HCT116 (cell line): ENCODE measurements around the gene NCAPD3. TPM values are rescaled to one million over a fixed set of nuclear protein-coding genes. Genes with fewer than 3 reads are reported as not detected.

ENCODE experiments used
- ATAC-seq: fragments of 200-7000 bp; cut with Tn5 transposase; 2 replicates; pipeline ENCODE4 v1.9.1; 2020; ENCODE audit warnings: mild to moderate bottlenecking, moderate library complexity
- BruUV-seq: library from RNA; stranded (reverse); fragments of 400-500 nt; replicated peaks from 2 replicates; lab custom pipeline; 2021; lab: Mats Ljungman, UMichigan
- CTCF ChIA-PET: fragments of 300-600 bp; sonication (Branson Sonifier 250); formaldehyde crosslinking; loops from one replicate; lab custom pipeline; 2021; ENCODE audit warnings: antibody characterized with exemption; lab: Charles Lee
- POLR2A ChIA-PET: fragments of 300-600, 350-600 bp; sonication (Branson Sonifier 250); formaldehyde crosslinking; loops from one replicate; lab custom pipeline; 2021; ENCODE audit warnings: antibody characterized with exemption; lab: Charles Lee
- RAD21 ChIA-PET, 2 experiments: fragments of 300-600 bp; sonication (Branson Sonifier 250); formaldehyde crosslinking; loops; one replicate each; lab custom pipeline; 2023; ENCODE audit warnings: low total read pairs in 2 of 2; ENCODE audit not compliant: uncharacterized antibody in 2 of 2, unreplicated experiment in 2 of 2, low non-redundant PET in 1 of 2; lab: Charles Lee
- DNase-seq: peaks from one replicate; pipeline ENCODE4 v3.0.0-alpha.2; 2010; ENCODE audit warnings: low read depth, low spot score
- H2AFZ ChIP-seq: fragments of 200-600 bp; shearing (Covaris generic), sonication (generic); 2 replicates; pipeline ENCODE4 v1.6.1; 2017; ENCODE audit warnings: low read depth, mixed run types, mixed read lengths, antibody characterized with exemption, low read length; ENCODE audit not compliant: poor library complexity, severe bottlenecking
- H3K27ac ChIP-seq: 2 replicates; pipeline ENCODE4 v1.5.1; 2012; ENCODE audit warnings: low read depth, low read length
- H3K27me3 ChIP-seq: fragments of 200-600 bp; sonication (generic); 2 replicates; pipeline ENCODE4 v1.6.1; 2016; ENCODE audit warnings: mixed run types, low read length, mixed read lengths; ENCODE audit not compliant: insufficient read depth
- H3K36me3 ChIP-seq, 2 experiments: fragments of 200-500 bp in 1 of 2; fragments of 200-600 bp in 1 of 2; sonication (Bioruptor generic) in 1 of 2; sonication (generic) in 1 of 2; 2 replicates each; pipeline versions ENCODE4 v1.5.1 to v1.6.1; 2014 to 2016; ENCODE audit warnings: low read length in 2 of 2, inconsistent platforms in 1 of 2, mixed read lengths in 1 of 2, mixed run types in 1 of 2; ENCODE audit not compliant: insufficient read depth in 2 of 2, control insufficient read depth in 1 of 2
- H3K4me1 ChIP-seq, 2 experiments: fragments of 200-600 bp in 1 of 2; sonication (generic) in 1 of 2; 2 replicates each; pipeline versions ENCODE4 v1.5.1 to v1.6.1; 2012 to 2017; ENCODE audit warnings: low read length in 2 of 2, inconsistent platforms in 1 of 2, mild to moderate bottlenecking in 1 of 2, mixed read lengths in 1 of 2, mixed run types in 1 of 2, moderate library complexity in 1 of 2; ENCODE audit not compliant: insufficient read depth in 2 of 2, control insufficient read depth in 1 of 2
- H3K4me2 ChIP-seq: fragments of 200-600 bp; sonication (generic); 2 replicates; pipeline ENCODE4 v1.6.1; 2017; ENCODE audit warnings: mixed run types, low read length, mixed read lengths
- H3K4me3 ChIP-seq, 2 experiments: fragments of 200-600 bp in 1 of 2; sonication (generic) in 1 of 2; replicated peaks in 1 of 2; 2 replicates each; pipeline ENCODE4 v1.5.1; 2011 to 2016; ENCODE audit warnings: low read length in 2 of 2, control low read depth in 1 of 2, low read depth in 1 of 2, mild to moderate bottlenecking in 1 of 2, mixed read lengths in 1 of 2, mixed run types in 1 of 2
- H3K79me2 ChIP-seq: fragments of 200-600 bp; sonication (generic); 2 replicates; pipeline ENCODE4 v1.6.1; 2017; ENCODE audit warnings: mild to moderate bottlenecking, mixed run types, low read length, moderate library complexity, mixed read lengths; ENCODE audit not compliant: insufficient read depth
- H3K9ac ChIP-seq: fragments of 200-600 bp; sonication (generic); 2 replicates; pipeline ENCODE4 v1.6.1; 2016; ENCODE audit warnings: low read length, mixed read lengths
- H3K9me2 ChIP-seq: fragments of 200-600 bp; sonication (generic), shearing (Covaris generic); 2 replicates; pipeline ENCODE4 v1.6.1; 2017; ENCODE audit warnings: mixed run types, mild to moderate bottlenecking, moderate library complexity; ENCODE audit not compliant: insufficient read depth
- H3K9me3 ChIP-seq, 2 experiments: fragments of 200-500 bp in 1 of 2; fragments of 200-600 bp in 1 of 2; sonication (Bioruptor generic) in 1 of 2; sonication (generic) in 1 of 2; 2 replicates each; pipeline ENCODE4 v1.6.1; 2014 to 2017; ENCODE audit warnings: low read length in 2 of 2, mixed read lengths in 2 of 2, inconsistent platforms in 1 of 2, low read depth in 1 of 2, mild to moderate bottlenecking in 1 of 2, mixed run types in 1 of 2, moderate library complexity in 1 of 2; ENCODE audit not compliant: control insufficient read depth in 1 of 2, insufficient read depth in 1 of 2
- H4K20me1 ChIP-seq: fragments of 200-600 bp; sonication (generic), shearing (Covaris generic); 2 replicates; pipeline ENCODE4 v1.6.1; 2017; ENCODE audit warnings: mixed run types, mild to moderate bottlenecking, moderate library complexity; ENCODE audit not compliant: insufficient read depth
- ATF3 ChIP-seq: IDR thresholded peaks from 2 replicates; pipeline ENCODE4 v1.6.1; 2012
- CBX3 ChIP-seq: IDR thresholded peaks from 2 replicates; pipeline ENCODE4 v1.6.1; 2012; ENCODE audit warnings: low read depth
- CEBPB ChIP-seq: IDR thresholded peaks from 2 replicates; pipeline ENCODE4 v1.6.1; 2012; ENCODE audit warnings: low read depth
- CTCF ChIP-seq, 3 experiments: fragments of 200-600 bp in 1 of 3; sonication (generic) in 1 of 3; IDR thresholded peaks in 2 of 3; conservative IDR thresholded peaks in 1 of 3; 2 replicates each; pipeline ENCODE4 v1.5.1; 2012 to 2017; ENCODE audit warnings: low read depth in 2 of 3, low read length in 2 of 3, antibody characterized with exemption in 1 of 3, borderline replicate concordance in 1 of 3, control low read depth in 1 of 3, mild to moderate bottlenecking in 1 of 3, mixed read lengths in 1 of 3, mixed run types in 1 of 3, moderate library complexity in 1 of 3; ENCODE audit not compliant: insufficient read depth in 1 of 3
- EGR1 ChIP-seq: IDR thresholded peaks from 2 replicates; pipeline ENCODE4 v1.6.1; 2012; ENCODE audit warnings: low read depth
- ELF1 ChIP-seq: IDR thresholded peaks from 2 replicates; pipeline ENCODE4 v1.6.1; 2012; ENCODE audit warnings: low read depth, borderline replicate concordance
- EZH2phosphoT487 ChIP-seq: fragments of 200-600 bp; IDR thresholded peaks from 2 replicates; pipeline ENCODE4 v1.6.1; 2018; ENCODE audit warnings: antibody characterized with exemption, borderline replicate concordance
- FOSL1 ChIP-seq: IDR thresholded peaks from 2 replicates; pipeline ENCODE4 v1.6.1; 2012; ENCODE audit warnings: low read depth
- JUND ChIP-seq: IDR thresholded peaks from 2 replicates; pipeline ENCODE4 v1.6.1; 2012
- MAX ChIP-seq: IDR thresholded peaks from 2 replicates; pipeline ENCODE4 v1.6.1; 2012
- POLR2A ChIP-seq: IDR thresholded peaks from 2 replicates; pipeline ENCODE4 v1.7.0; 2011; ENCODE audit warnings: borderline replicate concordance; ENCODE audit not compliant: insufficient read depth, insufficient read length; ENCODE audit errors: extremely low read depth
- POLR2AphosphoS5 ChIP-seq: IDR thresholded peaks from 2 replicates; pipeline ENCODE4 v1.6.1; 2011; ENCODE audit warnings: mild to moderate bottlenecking, low read depth, low read length, moderate library complexity
- RAD21 ChIP-seq: IDR thresholded peaks from 2 replicates; pipeline ENCODE4 v1.6.1; 2012; ENCODE audit warnings: low read depth, mild to moderate bottlenecking
- REST ChIP-seq: IDR thresholded peaks from 2 replicates; pipeline ENCODE4 v1.6.1; 2012; ENCODE audit warnings: low read depth
- SIN3A ChIP-seq: IDR thresholded peaks from 2 replicates; pipeline ENCODE4 v1.6.1; 2012; ENCODE audit warnings: low read depth
- SP1 ChIP-seq: IDR thresholded peaks from 2 replicates; pipeline ENCODE4 v1.6.1; 2012; ENCODE audit warnings: low read depth
- SRF ChIP-seq: IDR thresholded peaks from 2 replicates; pipeline ENCODE4 v1.6.1; 2012; ENCODE audit warnings: low read depth
- TCF7L2 ChIP-seq: IDR thresholded peaks from 2 replicates; pipeline ENCODE4 v1.7.0; 2011; ENCODE audit warnings: borderline replicate concordance, inconsistent platforms; ENCODE audit not compliant: insufficient read depth, insufficient read length; ENCODE audit errors: extremely low read depth
- YY1 ChIP-seq: IDR thresholded peaks from 2 replicates; pipeline ENCODE4 v1.6.1; 2011; ENCODE audit warnings: low read length, low read depth, moderate library complexity, mild to moderate bottlenecking; ENCODE audit not compliant: insufficient replicate concordance; ENCODE audit errors: extremely low read depth
- ZFX ChIP-seq: fragments of 450-650 bp; IDR thresholded peaks from 2 replicates; pipeline ENCODE4 v1.6.1; 2017
- ZNF274 ChIP-seq: fragments of 200-500 bp; sonication (Bioruptor generic); IDR thresholded peaks from 2 replicates; pipeline ENCODE4 v1.6.1; 2014; ENCODE audit warnings: mild to moderate bottlenecking, low read depth, low read length, inconsistent platforms
- intact Hi-C: fragments of 100-400 bp; cut with micrococcal nuclease; formaldehyde crosslinking; loops from 2 replicates; pipeline ENCODE4 v1.10.0; 2022
- total RNA-seq: library from RNA; stranded (reverse); gene quantifications from one replicate; pipeline ENCODE4 v1.2.1, GENCODE V29; 2021; ENCODE audit not compliant: unreplicated experiment

NCAPD3 gene
- total RNA-seq, 1 experiment from 2014 or later: 71.0 TPM

GRCh38 chr11:134250246-134250645, 26.5 kb upstream of the NCAPD3 start (continued):
- TF ChIP-seq RAD21 (no peak), ZNF274 (no peak), POLR2AphosphoS5 (no peak), ZFX (no peak), CBX3 (no peak), YY1 (no peak), EGR1 (no peak), SIN3A (no peak)

- no peaks in the 10 kb centered on the region for H3K9me3 ChIP-seq
- no peak overlapping the region for H3K4me2 ChIP-seq
- H3K4me1 ChIP-seq: no peaks in the 10 kb centered on the region; a peak in 1 of 4 replicates
- no peak overlapping the region for H3K27ac ChIP-seq
- no peaks in the 10 kb centered on the region for H3K9me2 ChIP-seq
- DNase-seq: no peak
- no peak overlapping the region for H3K4me3 ChIP-seq
- H3K9ac ChIP-seq: no peak overlapping the region
- ChIA-PET POLR2A (no interaction called here), CTCF (no interaction called here), RAD21 (no interaction called here)
- no peak for ATAC-seq
- intact Hi-C loops: no loop called here
- BruUV-seq: no TSS peak
- peaks cover 6% of the 10 kb centered on the region for H3K79me2 ChIP-seq
- no peak overlapping the region for H2AFZ ChIP-seq
- H4K20me1 ChIP-seq: no peaks in the 10 kb centered on the region
- H3K27me3 ChIP-seq: no peaks in the 10 kb centered on the region
- peaks cover 14 to 19% of the 10 kb centered on the region in 2 experiments for H3K36me3 ChIP-seq
- TF ChIP-seq SP1 (no peak), MAX (no peak), YY1 (no peak), POLR2AphosphoS5 (no peak), REST (no peak), ATF3 (no peak), TCF7L2 (no peak), SRF (no peak), CEBPB (no peak), FOSL1 (no peak), ZFX (no peak), SIN3A (no peak), CBX3 (no peak), EZH2phosphoT487 (no peak), ELF1 (no peak), JUND (no peak), ZNF274 (no peak), CTCF (IDR thresholded peaks at IDR 0.05 in 2 of 3, conservative IDR thresholded peaks at IDR 0.05 in 1 of 3; ENCODE audit: borderline replicate concordance in 1 of 3, insufficient read depth in 1 of 3, low read depth in 2 of 3, low read length in 2 of 3) (no peak), POLR2A (no peak)
These were observed 25.2 kb upstream of the NCAPD3 start for GRCh38 chr11:134248910-134249480.
